ENCODE data around the gene TMED5.

Gene TMED5

DNA sequence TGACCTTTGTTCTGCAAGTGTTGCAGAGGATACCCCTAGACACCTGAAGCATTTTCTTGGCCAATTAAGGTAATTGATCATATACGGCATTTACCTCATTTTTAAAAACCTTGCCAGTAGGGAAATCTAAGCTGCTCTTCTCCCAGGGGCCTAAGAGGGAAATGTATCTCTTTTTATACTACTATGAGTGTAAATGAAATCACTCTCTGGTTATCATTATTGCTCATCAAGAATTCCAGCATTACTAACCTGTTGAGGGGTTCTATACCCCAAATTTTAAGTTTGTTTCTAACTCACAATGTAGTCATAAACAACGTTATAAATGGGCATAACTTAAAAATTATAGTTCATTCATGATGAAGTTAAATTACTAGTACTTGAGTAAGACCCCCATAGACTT is 27.4 kb downstream of the TMED5 start:
- Histone ChIP-seq H3K36me3 (ENCODE audit: control insufficient read depth, insufficient read depth, low read length) (peaks cover 37% of the 10 kb centered on the region), H3K27me3 (replicated peaks; ENCODE audit: control insufficient read depth, insufficient read depth, low read length, poor library complexity, severe bottlenecking) (no peaks in the 10 kb centered on the region), H3K9me3 (ENCODE audit: control insufficient read depth, low read length) (no peaks in the 10 kb centered on the region), H3K4me3 (ENCODE audit: insufficient read depth, low read depth, low read length, poor library complexity, severe bottlenecking) (no peak overlapping the region), H3K4me1 (ENCODE audit: control insufficient read depth, insufficient read depth, low read length, poor library complexity, severe bottlenecking) (no peaks in the 10 kb centered on the region), H3K27ac (ENCODE audit: insufficient read depth, low read length, poor library complexity, severe bottlenecking) (no peak overlapping the region)
- no peak for DNase-seq

DNA sequence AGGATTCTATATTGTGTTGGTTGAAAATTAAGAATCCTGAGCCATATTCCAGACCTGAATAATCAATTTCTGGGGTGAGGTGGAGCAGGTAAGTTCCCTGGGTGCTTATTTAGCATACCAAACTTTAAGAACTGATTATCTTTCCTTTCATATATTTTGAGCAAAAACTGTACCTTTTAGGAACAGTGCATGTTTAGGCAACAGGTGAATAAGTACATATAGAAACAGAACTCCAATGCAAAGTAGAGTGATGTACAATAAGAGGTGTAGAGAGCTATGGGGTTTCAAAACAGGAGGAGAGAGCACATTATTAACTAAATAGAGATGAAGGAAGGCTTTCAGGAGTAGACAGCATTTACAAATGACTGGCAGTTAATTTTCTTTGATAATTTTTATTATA is 28.7 kb downstream of the TMED5 start:
- Histone ChIP-seq H3K27me3 (replicated peaks; ENCODE audit: control insufficient read depth, insufficient read depth, low read length, poor library complexity, severe bottlenecking) (no peaks in the 10 kb centered on the region), H3K27ac (ENCODE audit: insufficient read depth, low read length, poor library complexity, severe bottlenecking) (no peak overlapping the region), H3K9me3 (ENCODE audit: control insufficient read depth, low read length) (no peaks in the 10 kb centered on the region), H3K36me3 (ENCODE audit: control insufficient read depth, insufficient read depth, low read length) (peaks cover 32% of the 10 kb centered on the region), H3K4me1 (ENCODE audit: control insufficient read depth, insufficient read depth, low read length, poor library complexity, severe bottlenecking) (no peaks in the 10 kb centered on the region), H3K4me3 (ENCODE audit: insufficient read depth, low read depth, low read length, poor library complexity, severe bottlenecking) (no peak overlapping the region)
- no peak for DNase-seq

DNA sequence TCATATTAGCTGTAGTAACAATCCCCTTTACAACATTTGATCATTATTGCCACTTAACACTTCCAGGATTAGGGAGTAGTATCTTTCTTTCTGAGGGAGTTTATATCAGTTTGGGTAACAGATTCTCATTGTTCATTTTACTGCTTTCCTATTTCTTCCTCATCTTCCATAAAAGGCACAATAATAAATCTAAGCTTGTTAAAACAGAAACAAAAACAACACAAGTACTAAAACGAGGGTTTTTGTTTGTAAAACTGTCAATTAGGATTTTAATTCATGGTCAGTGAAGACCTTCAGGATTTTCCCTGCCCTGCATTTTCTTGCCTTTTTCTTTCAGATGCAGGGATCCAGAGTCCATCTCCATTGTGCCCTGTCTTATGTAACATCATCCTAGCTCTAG is 29.5 kb downstream of the TMED5 start:
- no peak overlapping the region for H3K27ac ChIP-seq (ENCODE audit: insufficient read depth, low read length, poor library complexity, severe bottlenecking)
- no peaks in the 10 kb centered on the region for H3K27me3 ChIP-seq (replicated peaks; ENCODE audit: control insufficient read depth, insufficient read depth, low read length, poor library complexity, severe bottlenecking)
- no peaks in the 10 kb centered on the region for H3K9me3 ChIP-seq (ENCODE audit: control insufficient read depth, low read length)
- DNase-seq = no peak
- H3K4me1 ChIP-seq (ENCODE audit: control insufficient read depth, insufficient read depth, low read length, poor library complexity, severe bottlenecking) = no peaks in the 10 kb centered on the region
- peaks cover 32% of the 10 kb centered on the region for H3K36me3 ChIP-seq (ENCODE audit: control insufficient read depth, insufficient read depth, low read length)
- H3K4me3 ChIP-seq (ENCODE audit: insufficient read depth, low read depth, low read length, poor library complexity, severe bottlenecking) = no peak overlapping the region

DNA sequence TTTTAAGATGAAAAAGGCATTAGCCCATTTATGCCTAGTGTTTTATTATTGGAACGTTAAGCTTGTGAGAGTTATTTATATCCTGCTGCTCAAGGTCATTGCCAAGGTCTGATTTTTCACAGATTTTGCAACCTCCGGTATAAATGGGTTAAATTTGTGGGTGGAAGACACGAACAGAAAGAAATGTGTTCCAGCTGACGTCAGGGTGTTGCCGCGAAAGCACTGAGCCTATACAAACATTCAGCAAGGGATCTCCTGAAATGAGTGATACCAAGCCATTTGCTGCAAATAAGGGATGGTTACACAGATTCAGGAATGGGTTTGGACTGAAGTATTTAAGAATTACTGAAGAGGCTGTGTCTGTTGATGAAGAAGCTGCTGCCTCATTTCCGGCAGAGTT is 32.2 kb downstream of the TMED5 start:
- Histone ChIP-seq H3K36me3 (ENCODE audit: control insufficient read depth, insufficient read depth, low read length) (peaks cover 11% of the 10 kb centered on the region), H3K27me3 (replicated peaks; ENCODE audit: control insufficient read depth, insufficient read depth, low read length, poor library complexity, severe bottlenecking) (no peaks in the 10 kb centered on the region), H3K4me1 (ENCODE audit: control insufficient read depth, insufficient read depth, low read length, poor library complexity, severe bottlenecking) (no peaks in the 10 kb centered on the region), H3K4me3 (ENCODE audit: insufficient read depth, low read depth, low read length, poor library complexity, severe bottlenecking) (no peak overlapping the region), H3K9me3 (ENCODE audit: control insufficient read depth, low read length) (no peaks in the 10 kb centered on the region), H3K27ac (ENCODE audit: insufficient read depth, low read length, poor library complexity, severe bottlenecking) (no peak overlapping the region)
- no peak for DNase-seq

DNA sequence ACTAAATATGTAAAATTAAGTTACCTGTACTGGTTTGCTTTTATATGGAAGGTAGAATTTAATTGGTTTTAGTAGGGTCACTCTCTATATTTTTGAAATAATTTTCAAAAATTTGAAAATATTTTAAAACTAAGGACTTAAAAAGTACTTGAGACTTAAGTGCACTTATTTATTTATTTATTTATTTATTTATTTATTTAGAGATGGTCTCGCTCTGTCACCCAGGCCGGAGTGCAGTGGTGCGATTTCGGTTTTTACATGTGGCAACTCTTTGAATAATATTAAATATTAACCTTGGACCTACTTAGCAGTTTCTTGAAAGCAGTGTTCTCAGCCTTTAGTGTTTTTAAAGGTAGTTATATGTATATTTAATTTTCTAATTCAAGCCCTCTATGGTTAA is 36.4 kb downstream of the TMED5 start:
- DNase-seq = no peak
- no peak overlapping the region for H3K27ac ChIP-seq (ENCODE audit: insufficient read depth, low read length, poor library complexity, severe bottlenecking)
- no peaks in the 10 kb centered on the region for H3K9me3 ChIP-seq (ENCODE audit: control insufficient read depth, low read length)
- H3K4me3 ChIP-seq (ENCODE audit: insufficient read depth, low read depth, low read length, poor library complexity, severe bottlenecking) = no peak overlapping the region
- no peaks in the 10 kb centered on the region for H3K27me3 ChIP-seq (replicated peaks; ENCODE audit: control insufficient read depth, insufficient read depth, low read length, poor library complexity, severe bottlenecking)
- H3K4me1 ChIP-seq (ENCODE audit: control insufficient read depth, insufficient read depth, low read length, poor library complexity, severe bottlenecking) = no peaks in the 10 kb centered on the region
- H3K36me3 ChIP-seq (ENCODE audit: control insufficient read depth, insufficient read depth, low read length) = peaks cover 6% of the 10 kb centered on the region

DNA sequence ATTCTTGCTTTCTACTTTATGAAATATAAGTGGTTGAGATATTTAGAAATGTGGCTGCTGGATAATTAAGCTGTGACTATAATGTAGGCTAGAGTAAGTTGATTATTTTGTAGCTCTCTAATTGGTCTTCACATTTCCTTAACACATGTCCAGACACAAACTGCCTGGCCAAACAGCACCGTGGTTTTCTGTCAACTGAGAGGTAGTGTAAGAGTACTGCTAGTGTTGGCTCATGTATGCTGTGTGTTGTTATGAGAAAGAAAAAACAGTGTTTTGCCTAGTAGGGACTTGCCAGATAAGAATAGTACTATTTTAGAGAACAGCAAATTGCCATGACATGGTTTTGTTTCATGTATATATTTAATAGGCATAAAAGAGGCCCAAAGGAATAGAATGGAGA is 37.1 kb downstream of the TMED5 start:
- Histone ChIP-seq H3K27me3 (replicated peaks; ENCODE audit: control insufficient read depth, insufficient read depth, low read length, poor library complexity, severe bottlenecking) (no peaks in the 10 kb centered on the region), H3K4me3 (ENCODE audit: insufficient read depth, low read depth, low read length, poor library complexity, severe bottlenecking) (no peak overlapping the region), H3K4me1 (ENCODE audit: control insufficient read depth, insufficient read depth, low read length, poor library complexity, severe bottlenecking) (no peaks in the 10 kb centered on the region), H3K27ac (ENCODE audit: insufficient read depth, low read length, poor library complexity, severe bottlenecking) (no peak overlapping the region), H3K36me3 (ENCODE audit: control insufficient read depth, insufficient read depth, low read length) (peaks cover 12% of the 10 kb centered on the region), H3K9me3 (ENCODE audit: control insufficient read depth, low read length) (no peaks in the 10 kb centered on the region)
- no peak for DNase-seq

DNA sequence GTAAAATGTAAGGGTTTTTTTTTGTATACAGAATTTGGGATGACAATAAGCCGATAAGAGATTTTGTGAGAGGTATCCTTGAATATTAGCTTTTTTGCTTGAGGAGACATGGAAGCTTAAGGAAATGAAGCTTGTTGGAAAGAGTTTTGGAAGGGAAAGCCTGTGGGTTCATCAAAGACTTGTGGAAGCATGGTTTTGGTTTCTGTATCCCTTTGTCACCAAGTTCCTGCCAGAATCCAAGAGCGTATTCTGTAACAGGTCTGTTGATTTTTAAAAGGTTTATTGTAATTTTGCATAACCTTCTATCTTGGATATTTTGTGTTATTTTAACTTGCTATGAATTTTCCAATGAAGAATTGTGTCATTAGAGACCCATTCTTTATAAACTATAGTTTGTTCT is 38.1 kb downstream of the TMED5 start:
- no peak overlapping the region for H3K27ac ChIP-seq (ENCODE audit: insufficient read depth, low read length, poor library complexity, severe bottlenecking)
- H3K27me3 ChIP-seq (replicated peaks; ENCODE audit: control insufficient read depth, insufficient read depth, low read length, poor library complexity, severe bottlenecking) = no peaks in the 10 kb centered on the region
- DNase-seq = no peak
- no peaks in the 10 kb centered on the region for H3K4me1 ChIP-seq (ENCODE audit: control insufficient read depth, insufficient read depth, low read length, poor library complexity, severe bottlenecking)
- H3K36me3 ChIP-seq (ENCODE audit: control insufficient read depth, insufficient read depth, low read length) = peaks cover 17% of the 10 kb centered on the region
- H3K9me3 ChIP-seq (ENCODE audit: control insufficient read depth, low read length) = no peaks in the 10 kb centered on the region
- H3K4me3 ChIP-seq (ENCODE audit: insufficient read depth, low read depth, low read length, poor library complexity, severe bottlenecking) = no peak overlapping the region

DNA sequence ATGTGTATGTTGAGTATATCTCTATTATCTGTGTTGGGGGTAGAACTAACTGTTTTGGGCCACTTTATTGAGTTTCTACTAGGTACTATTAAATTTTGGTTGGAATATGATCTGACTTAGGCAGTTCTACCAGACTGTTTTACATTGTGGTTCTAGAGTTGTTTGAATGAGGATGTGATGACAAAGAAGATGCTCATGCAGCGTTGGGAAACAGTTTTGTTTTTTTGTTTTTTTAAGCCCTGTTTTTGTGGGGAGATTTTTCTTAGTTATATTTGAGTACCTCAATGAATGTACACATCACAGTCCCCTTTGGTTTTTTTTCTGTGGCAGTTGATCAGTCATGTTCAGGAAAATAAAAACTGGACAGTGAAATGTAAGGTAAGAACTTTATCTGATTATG is 40.1 kb downstream of the TMED5 start:
- H3K36me3 ChIP-seq (ENCODE audit: control insufficient read depth, insufficient read depth, low read length) = peaks cover 33% of the 10 kb centered on the region
- no peak for DNase-seq
- no peaks in the 10 kb centered on the region for H3K4me1 ChIP-seq (ENCODE audit: control insufficient read depth, insufficient read depth, low read length, poor library complexity, severe bottlenecking)
- no peaks in the 10 kb centered on the region for H3K9me3 ChIP-seq (ENCODE audit: control insufficient read depth, low read length)
- H3K27me3 ChIP-seq (replicated peaks; ENCODE audit: control insufficient read depth, insufficient read depth, low read length, poor library complexity, severe bottlenecking) = no peaks in the 10 kb centered on the region
- H3K27ac ChIP-seq (ENCODE audit: insufficient read depth, low read length, poor library complexity, severe bottlenecking) = no peak overlapping the region
- no peak overlapping the region for H3K4me3 ChIP-seq (ENCODE audit: insufficient read depth, low read depth, low read length, poor library complexity, severe bottlenecking)

DNA sequence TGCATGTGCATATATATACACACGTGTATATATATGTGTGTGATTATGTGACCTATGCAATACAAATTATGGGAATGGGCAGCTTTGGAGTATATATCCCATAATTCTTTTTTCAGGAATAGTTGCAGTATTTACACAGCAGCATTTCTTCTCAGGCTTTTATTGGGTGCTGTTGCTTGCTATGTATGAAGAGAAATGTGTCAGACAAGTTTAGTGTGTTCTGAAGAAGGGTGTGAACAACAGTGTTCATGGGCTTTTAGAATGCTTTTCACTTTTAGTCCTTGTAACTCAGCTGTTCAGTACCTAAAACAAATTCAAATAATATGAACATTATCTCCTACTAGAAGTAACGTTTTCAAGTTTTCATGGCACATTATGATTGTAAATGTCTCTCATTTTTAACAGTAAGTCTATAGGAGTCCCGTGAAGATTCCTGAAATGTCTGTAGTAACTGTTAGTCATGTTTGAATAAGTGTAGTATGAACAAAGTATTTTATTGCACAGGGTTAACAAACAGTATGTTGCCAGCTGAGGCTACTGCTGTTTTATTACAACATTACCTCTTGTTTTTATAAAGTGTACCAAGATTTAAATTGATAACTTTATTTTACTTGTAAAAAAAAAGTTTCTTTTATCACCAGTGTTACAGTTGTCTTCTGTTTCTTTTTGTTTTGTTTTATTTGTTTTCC is 42.5 kb downstream of the TMED5 start:
- Histone ChIP-seq H3K4me1 (ENCODE audit: control insufficient read depth, insufficient read depth, low read length, poor library complexity, severe bottlenecking) (no peaks in the 10 kb centered on the region), H3K9me3 (ENCODE audit: control insufficient read depth, low read length) (no peaks in the 10 kb centered on the region), H3K4me3 (ENCODE audit: insufficient read depth, low read depth, low read length, poor library complexity, severe bottlenecking) (no peak overlapping the region), H3K27ac (ENCODE audit: insufficient read depth, low read length, poor library complexity, severe bottlenecking) (no peak overlapping the region), H3K36me3 (ENCODE audit: control insufficient read depth, insufficient read depth, low read length) (peaks cover 49% of the 10 kb centered on the region), H3K27me3 (replicated peaks; ENCODE audit: control insufficient read depth, insufficient read depth, low read length, poor library complexity, severe bottlenecking) (no peaks in the 10 kb centered on the region)
- no peak for DNase-seq

DNA sequence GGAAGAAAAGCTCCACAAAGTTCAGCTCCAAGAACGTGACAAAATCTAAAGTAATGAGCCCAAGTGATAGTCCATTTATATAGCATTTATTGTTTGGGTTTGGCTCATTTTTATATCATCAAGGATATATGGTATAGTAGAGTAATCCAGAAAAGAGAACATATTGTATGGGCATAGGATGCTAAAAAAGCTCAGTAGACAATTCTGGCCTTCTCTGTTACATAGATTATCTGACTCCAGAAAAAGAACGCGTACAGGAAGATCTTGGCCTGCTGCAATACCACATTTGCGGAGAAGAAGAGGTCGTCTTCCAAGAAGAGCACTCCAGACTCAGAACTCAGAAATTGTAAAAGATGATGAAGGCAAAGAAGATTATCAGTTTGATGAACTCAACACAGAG is 43.8 kb downstream of the TMED5 start:
- no peak overlapping the region for H3K4me3 ChIP-seq (ENCODE audit: insufficient read depth, low read depth, low read length, poor library complexity, severe bottlenecking)
- H3K9me3 ChIP-seq (ENCODE audit: control insufficient read depth, low read length) = no peaks in the 10 kb centered on the region
- H3K27me3 ChIP-seq (replicated peaks; ENCODE audit: control insufficient read depth, insufficient read depth, low read length, poor library complexity, severe bottlenecking) = no peaks in the 10 kb centered on the region
- no peak overlapping the region for H3K27ac ChIP-seq (ENCODE audit: insufficient read depth, low read length, poor library complexity, severe bottlenecking)
- DNase-seq = no peak
- H3K36me3 ChIP-seq (ENCODE audit: control insufficient read depth, insufficient read depth, low read length) = peaks cover 49% of the 10 kb centered on the region
- H3K4me1 ChIP-seq (ENCODE audit: control insufficient read depth, insufficient read depth, low read length, poor library complexity, severe bottlenecking) = no peaks in the 10 kb centered on the region

All from effector memory CD4-positive, alpha-beta T cell (primary cell).